Measurements from ENCODE around the gene GMDS. TPM values are rescaled to one million over a fixed set of nuclear protein-coding genes. Genes with fewer than 3 reads are reported as not detected.

GMDS gene
- total RNA-seq, 1 donor from 2014 or later = 27.0 TPM

GRCh38 chr6:2029952-2030351, 215.5 kb downstream of the GMDS start:
- TF ChIP-seq CTCF (IDR thresholded peaks at IDR 0.05; ENCODE audit: insufficient read depth, low read length, poor library complexity, severe bottlenecking) = no peak
- no peak for DNase-seq (ENCODE audit: low read depth)
- Histone ChIP-seq H3K36me3 (ENCODE audit: control insufficient read depth, insufficient read depth, low read length) (no peaks in the 10 kb centered on the region), H3K27me3 (ENCODE audit: control insufficient read depth, insufficient read depth, low read length) (no peaks in the 10 kb centered on the region), H3K4me3 (ENCODE audit: low read depth, low read length) (no peak overlapping the region)

- Histone ChIP-seq H3K4me3 (ENCODE audit: low read depth, low read length) (no peak overlapping the region), H3K27me3 (ENCODE audit: control insufficient read depth, insufficient read depth, low read length) (no peaks in the 10 kb centered on the region), H3K36me3 (ENCODE audit: control insufficient read depth, insufficient read depth, low read length) (no peaks in the 10 kb centered on the region)
- TF ChIP-seq CTCF (IDR thresholded peaks at IDR 0.05; ENCODE audit: insufficient read depth, low read length, poor library complexity, severe bottlenecking) = no peak
- no peak for DNase-seq (ENCODE audit: low read depth)
These were observed 216.1 kb downstream of the GMDS start for GRCh38 chr6:2029130-2029794.

- no peak for TF ChIP-seq CTCF (IDR thresholded peaks at IDR 0.05; ENCODE audit: insufficient read depth, low read length, poor library complexity, severe bottlenecking)
- no peaks in the 10 kb centered on the region for H3K27me3 ChIP-seq (ENCODE audit: control insufficient read depth, insufficient read depth, low read length)
- no peak overlapping the region for H3K4me3 ChIP-seq (ENCODE audit: low read depth, low read length)
- DNase-seq (ENCODE audit: low read depth) = no peak
- no peaks in the 10 kb centered on the region for H3K36me3 ChIP-seq (ENCODE audit: control insufficient read depth, insufficient read depth, low read length)
These were observed 216.9 kb downstream of the GMDS start for GRCh38 chr6:2028457-2029038.

- no peaks in the 10 kb centered on the region for H3K36me3 ChIP-seq (ENCODE audit: control insufficient read depth, insufficient read depth, low read length)
- no peaks in the 10 kb centered on the region for H3K27me3 ChIP-seq (ENCODE audit: control insufficient read depth, insufficient read depth, low read length)
- no peak overlapping the region for H3K4me3 ChIP-seq (ENCODE audit: low read depth, low read length)
- DNase-seq (ENCODE audit: low read depth) = no peak
- no peak for TF ChIP-seq CTCF (IDR thresholded peaks at IDR 0.05; ENCODE audit: insufficient read depth, low read length, poor library complexity, severe bottlenecking)
These were observed 219.3 kb downstream of the GMDS start for GRCh38 chr6:2026133-2026532.

GRCh38 chr6:2021713-2022125, 223.7 kb downstream of the GMDS start:
- H3K36me3 ChIP-seq (ENCODE audit: control insufficient read depth, insufficient read depth, low read length) = no peaks in the 10 kb centered on the region
- H3K4me3 ChIP-seq (ENCODE audit: low read depth, low read length) = no peak overlapping the region
- no peaks in the 10 kb centered on the region for H3K27me3 ChIP-seq (ENCODE audit: control insufficient read depth, insufficient read depth, low read length)
- TF ChIP-seq CTCF (IDR thresholded peaks at IDR 0.05; ENCODE audit: insufficient read depth, low read length, poor library complexity, severe bottlenecking) = no peak
- DNase-seq (ENCODE audit: low read depth) = no peak

- H3K27me3 ChIP-seq (ENCODE audit: control insufficient read depth, insufficient read depth, low read length) = no peaks in the 10 kb centered on the region
- TF ChIP-seq CTCF (IDR thresholded peaks at IDR 0.05; ENCODE audit: insufficient read depth, low read length, poor library complexity, severe bottlenecking) = no peak
- DNase-seq (ENCODE audit: low read depth) = no peak
- no peaks in the 10 kb centered on the region for H3K36me3 ChIP-seq (ENCODE audit: control insufficient read depth, insufficient read depth, low read length)
- no peak overlapping the region for H3K4me3 ChIP-seq (ENCODE audit: low read depth, low read length)
These were observed 224.5 kb downstream of the GMDS start for GRCh38 chr6:2020909-2021308.

All from kidney epithelial cell (primary cell).